ENCODE measurements around the gene SYP. TPM values are rescaled to one million over a fixed set of nuclear protein-coding genes. Genes with fewer than 3 reads are reported as not detected.

Gene SYP
- 0.09 and 0.28 TPM in 2 replicates for total RNA-seq

GRCh38 chrX:49199906-49200771 is at the start of gene SYP:
Gene SYP (minus strand): TSS chrX:49200193. CDS start chrX:49200186, 7 bp downstream.

GRCh38 chrX:49233176-49233575 is 33.2 kb upstream of the SYP start, which contains the start of gene CACNA1F:
Gene CACNA1F (minus strand): TSS chrX:49233340. CDS start chrX:49233309, 31 bp downstream.

GRCh38 chrX:49186125-49187027 is 13.6 kb downstream of the SYP start, which contains the start of gene PRICKLE3:
Gene PRICKLE3 (minus strand): TSS chrX:49186373. CDS start chrX:49186297, 76 bp downstream.

GRCh38 chrX:49171752-49172279 is 28.2 kb downstream of the SYP start, which contains the start of gene PLP2:
Gene PLP2 (plus strand): TSS chrX:49171898. CDS start chrX:49172001, 103 bp downstream.

GRCh38 chrX:49162620-49163019 is 37.4 kb downstream of the SYP start, which contains the start of gene MAGIX:
Gene MAGIX (plus strand): TSS chrX:49162758. CDS start chrX:49162890, 132 bp downstream.

Other genes starting within 250 kb of the SYP start
- gene OTUD5, start 242.6 kb downstream of the SYP start, total RNA-seq = 25.2 and 31.2 TPM in 2 replicates
- 0.18 and 0.47 TPM in 2 replicates for gene KCND1, start 228.3 kb downstream of the SYP start, total RNA-seq
- gene GRIPAP1, start 197.9 kb downstream of the SYP start, total RNA-seq = 34.0 and 34.5 TPM in 2 replicates
- 16.4 and 22.4 TPM in 2 replicates for gene TFE3, start 156.8 kb downstream of the SYP start, total RNA-seq
- gene CCDC120, start 141.2 kb downstream of the SYP start, total RNA-seq = 0.45 and 1.1 TPM in 2 replicates
- gene PRAF2, start 126.2 kb downstream of the SYP start, total RNA-seq = 3.2 and 4.8 TPM in 2 replicates
- gene WDR45, start 120.3 kb downstream of the SYP start, total RNA-seq = 15.9 and 26.7 TPM in 2 replicates
- 22.9 and 25.8 TPM in 2 replicates for gene GPKOW, start 76.5 kb downstream of the SYP start, total RNA-seq
- 0.27 and 1.0 TPM in 2 replicates for gene MAGIX, start 37.4 kb downstream of the SYP start, total RNA-seq
- gene PLP2, start 28.3 kb downstream of the SYP start, total RNA-seq = 19.7 and 22.5 TPM in 2 replicates
- 3.4 and 6.5 TPM in 2 replicates for gene PRICKLE3, start 13.8 kb downstream of the SYP start, total RNA-seq
- gene CACNA1F, start 33.1 kb upstream of the SYP start, total RNA-seq = under 0.01 TPM in 1 of 2 replicates, not detected in the other
- gene CCDC22, start 35.3 kb upstream of the SYP start, total RNA-seq = 8.9 and 9.6 TPM in 2 replicates
- gene FOXP3, start 64.5 kb upstream of the SYP start, total RNA-seq = not detected in 2 replicates
- gene PPP1R3F, start 69.6 kb upstream of the SYP start, total RNA-seq = 1.5 and 8.1 TPM in 2 replicates
- gene GAGE10, start 103.5 kb upstream of the SYP start, total RNA-seq = not detected in 2 replicates
- gene GAGE12J, start 121.8 kb upstream of the SYP start, total RNA-seq = not detected in 2 replicates
- not detected in 2 replicates for gene GAGE13, start 131.4 kb upstream of the SYP start, total RNA-seq

Measured in endothelial cell of coronary artery (primary cell).